GM18505 (cell line): ENCODE data around the gene SLC1A6.
"Not testable (repeated sequence)": the region's sequence is repeated elsewhere in the genome, so short reads cannot be mapped to it uniquely, and the experiment has no call there.

Source experiments
- ATAC-seq: cut with Tn5 transposase; IDR thresholded peaks from one replicate; pipeline ENCODE4 v1.9.1; 2021; ENCODE audit not compliant: unreplicated experiment
- POLR2A ChIP-seq: IDR thresholded peaks from 4 replicates; pipeline ENCODE4 v1.6.1; 2011; ENCODE audit warnings: borderline replicate concordance; ENCODE audit not compliant: insufficient read depth, insufficient read length; ENCODE audit errors: extremely low read depth

Gene SLC1A6

DNA sequence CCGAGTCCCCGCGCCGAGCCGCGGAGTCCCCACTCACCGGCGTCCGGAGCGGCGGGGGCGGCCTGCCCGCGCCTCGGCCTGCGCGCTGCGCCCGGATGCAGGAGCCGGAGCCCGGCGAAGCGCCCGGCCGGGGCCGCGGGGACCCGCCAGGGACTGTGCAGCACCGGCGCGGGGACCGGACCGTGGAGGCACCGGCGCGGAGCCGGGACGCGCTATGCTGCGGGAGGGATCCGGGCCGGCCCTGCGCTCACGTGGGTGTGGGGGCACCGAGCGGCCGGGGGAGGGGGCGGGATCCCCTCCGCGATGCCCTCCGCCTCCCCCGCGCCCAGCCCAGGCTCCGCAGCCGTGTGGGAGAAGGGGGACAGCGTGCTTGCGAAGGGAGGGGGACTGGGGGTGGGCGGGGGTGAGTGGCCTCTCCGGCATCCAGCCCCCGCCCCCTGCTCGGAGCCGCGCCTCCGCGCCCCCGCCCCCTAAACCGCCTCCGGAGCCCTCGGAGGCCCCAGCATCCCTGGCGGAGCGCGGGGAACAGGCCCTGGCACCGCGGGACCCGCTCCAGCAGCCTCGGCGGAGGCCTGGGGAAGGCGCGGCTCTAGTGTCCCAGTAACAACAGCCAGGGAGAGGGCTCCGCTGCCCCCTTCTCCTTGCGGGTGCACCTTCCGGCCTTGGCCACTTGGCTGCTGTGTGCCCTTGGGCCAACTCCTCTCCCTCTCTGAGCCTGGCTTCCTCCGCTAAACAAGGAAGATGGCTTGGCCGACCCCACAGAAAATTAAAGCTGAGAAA lies at the start of gene SLC1A6:
SLC1A6 (minus strand) TSS at position 389 of the 780 bp plus-strand sequence. CDS start 6,954 bp downstream, outside the sequence.
- ATAC-seq: no peak
- no peak for TF ChIP-seq POLR2A

DNA sequence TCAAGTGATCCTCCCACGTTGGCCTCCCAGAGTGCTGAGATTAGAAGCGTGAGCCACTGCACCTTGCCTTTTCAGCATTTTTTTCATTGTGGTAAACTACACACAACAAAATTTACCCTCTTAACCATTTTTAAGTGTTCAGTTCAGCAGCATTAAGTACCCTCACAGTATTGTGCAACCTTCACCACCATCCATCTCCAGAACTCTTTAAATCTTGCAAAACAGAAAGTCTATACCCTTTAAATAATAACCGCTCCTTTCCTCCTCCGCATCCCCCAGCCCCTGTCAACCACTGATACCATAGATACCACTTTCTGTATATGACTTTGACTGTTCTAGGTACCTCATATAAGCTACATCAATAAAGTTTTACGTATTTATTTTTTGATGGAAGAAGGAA lies 48.8 kb upstream of the SLC1A6 start:
- no peak for TF ChIP-seq POLR2A
- no peak for ATAC-seq

DNA sequence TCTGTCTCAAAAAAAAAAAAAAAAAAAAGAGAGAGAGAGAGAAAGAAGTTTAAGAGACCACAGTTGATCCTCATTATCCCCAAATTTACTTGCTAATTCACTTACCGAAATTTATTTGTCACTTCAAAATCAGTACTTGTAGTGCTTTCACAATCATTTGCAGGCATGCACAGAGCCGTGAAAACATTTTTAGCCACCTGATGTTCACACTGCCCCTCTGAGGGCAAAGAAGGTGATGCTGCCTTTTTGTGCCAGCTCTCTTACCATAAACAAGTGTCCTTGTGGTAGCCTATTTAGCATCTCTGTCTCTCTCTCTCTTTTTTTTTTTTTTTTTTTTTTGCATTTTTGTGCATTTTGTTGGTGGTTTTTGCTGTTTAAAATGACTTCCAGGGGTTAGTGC lies 45.6 kb upstream of the SLC1A6 start:
- ATAC-seq: no peak
- no peak for TF ChIP-seq POLR2A

DNA sequence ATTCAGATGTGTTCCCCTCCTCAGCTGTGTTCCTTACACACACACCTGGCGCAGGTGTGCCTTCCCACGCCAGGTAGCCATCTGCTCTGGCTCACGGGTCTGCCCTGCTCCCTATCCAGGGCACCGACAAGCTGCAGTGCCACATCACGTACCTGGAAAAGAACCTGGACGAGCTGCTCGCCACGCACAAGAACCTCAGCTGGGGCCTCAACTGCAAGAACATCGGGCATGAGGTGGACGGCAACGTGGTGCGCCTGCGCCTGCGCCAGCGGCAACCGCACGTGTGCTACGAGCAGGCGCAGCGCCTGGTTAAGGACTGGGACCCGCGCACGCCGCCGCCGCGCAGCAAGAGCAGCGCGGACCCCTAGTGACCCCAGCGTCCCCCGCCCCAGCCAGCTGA lies 43.1 kb upstream of the SLC1A6 start:
- ATAC-seq: no peak

DNA sequence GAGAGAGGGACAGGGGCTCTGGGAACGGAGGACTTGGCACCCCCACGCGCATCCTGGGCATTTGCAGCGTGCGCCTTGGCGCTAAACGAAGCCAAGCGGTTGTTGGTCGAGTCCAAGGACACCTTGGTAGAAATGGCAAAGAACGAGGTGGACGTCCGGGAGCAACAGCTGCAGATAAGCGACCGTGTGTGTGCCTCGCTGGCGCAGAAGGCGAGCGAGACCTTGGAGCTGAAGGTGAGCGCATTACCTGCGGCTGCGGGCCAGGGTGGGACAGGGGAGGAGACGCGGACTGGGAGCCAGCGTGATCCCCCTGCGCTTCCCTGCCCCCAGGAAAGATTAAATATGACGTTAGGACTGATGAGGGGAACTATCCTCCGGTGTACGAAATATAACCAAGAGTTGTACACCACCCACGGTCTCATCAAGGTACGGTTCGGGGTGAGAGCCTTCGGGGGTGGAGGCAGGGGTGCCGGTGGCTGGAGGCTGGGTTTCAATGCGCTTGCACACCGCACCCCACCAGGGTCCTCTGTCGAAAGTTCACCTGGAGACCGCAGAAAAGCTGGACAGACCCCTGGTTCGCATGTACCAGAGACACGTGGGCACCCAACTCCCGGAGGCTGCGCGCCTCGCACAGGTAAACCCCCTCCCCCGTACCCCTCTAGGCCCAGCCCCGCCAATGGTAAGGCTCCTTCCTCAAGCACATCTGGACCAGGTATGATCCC lies 41.8 kb upstream of the SLC1A6 start:
- no peak for ATAC-seq
- TF ChIP-seq POLR2A: no peak

More for the DNA sequence above, 43.1 kb upstream of the SLC1A6 start:
- no peak for TF ChIP-seq POLR2A

DNA sequence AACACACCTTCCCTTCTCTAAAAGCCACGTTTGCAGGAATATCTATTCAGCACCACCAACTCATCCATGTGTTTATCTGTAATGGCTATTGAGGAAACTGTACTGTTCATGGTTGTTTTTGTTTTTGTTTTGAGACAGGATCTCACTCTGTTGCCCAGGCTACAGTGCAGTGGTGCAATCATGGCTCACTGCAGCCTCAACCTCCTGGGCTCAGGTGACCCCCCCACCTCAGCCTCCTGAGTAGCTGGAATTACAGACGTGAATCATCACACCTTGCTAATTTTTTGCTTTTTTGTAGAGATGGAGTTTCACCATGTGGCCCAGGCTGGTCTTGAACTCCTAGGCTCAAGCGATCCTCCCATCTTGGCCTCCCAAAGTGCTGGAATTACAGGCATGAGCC lies 39.2 kb upstream of the SLC1A6 start:
- not testable (repeated sequence) for ATAC-seq

DNA sequence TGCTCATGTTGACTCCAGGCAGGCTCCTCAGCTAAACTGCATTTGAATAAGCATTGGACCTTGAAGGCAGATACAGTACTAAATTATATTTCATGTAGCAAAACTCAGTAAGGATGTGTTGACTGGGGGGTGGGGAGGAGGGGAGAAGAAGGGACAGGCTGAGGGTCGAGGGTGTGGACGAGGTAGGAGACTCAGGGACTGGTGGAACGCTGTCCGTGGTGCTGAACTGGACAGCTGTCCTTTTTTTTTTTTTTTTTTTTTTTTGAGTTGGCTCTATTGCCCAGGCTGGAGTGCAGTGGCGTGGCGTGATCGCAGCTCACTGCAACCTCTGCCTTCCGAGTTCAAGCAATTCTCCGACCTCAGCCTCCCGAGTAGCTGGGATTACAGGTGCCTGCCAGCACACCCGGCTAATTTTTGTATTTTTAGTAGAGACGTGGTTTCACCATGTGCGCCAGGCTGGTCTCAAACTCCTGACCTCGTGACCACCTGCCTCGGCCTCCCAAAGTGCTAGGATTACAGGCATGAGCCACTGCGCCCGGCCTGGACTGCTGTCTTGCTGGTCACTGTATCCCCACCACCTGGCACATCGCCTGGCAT lies 36.4 kb upstream of the SLC1A6 start:
- no peak for TF ChIP-seq POLR2A
- ATAC-seq: no peak

DNA sequence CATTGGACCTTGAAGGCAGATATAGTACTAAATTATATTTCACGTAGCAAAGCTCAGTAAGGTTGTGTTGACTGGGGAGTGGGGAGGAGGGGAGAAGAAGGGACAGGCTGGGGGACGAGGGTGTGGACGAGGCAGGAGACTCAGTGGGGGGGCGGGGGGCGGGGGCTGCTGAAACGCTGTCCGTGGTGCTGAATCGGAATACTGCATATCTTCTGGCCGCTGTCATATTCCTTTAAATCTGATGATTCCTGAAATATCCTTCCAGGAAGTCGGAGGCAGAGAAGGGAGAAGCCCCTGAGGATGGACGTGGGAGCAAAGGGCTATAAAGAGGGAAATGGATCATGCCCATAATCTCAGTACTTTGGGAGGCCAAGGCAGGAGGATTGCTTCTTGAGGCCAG lies 34.9 kb upstream of the SLC1A6 start:
- ATAC-seq: no peak
- TF ChIP-seq POLR2A: no peak

DNA sequence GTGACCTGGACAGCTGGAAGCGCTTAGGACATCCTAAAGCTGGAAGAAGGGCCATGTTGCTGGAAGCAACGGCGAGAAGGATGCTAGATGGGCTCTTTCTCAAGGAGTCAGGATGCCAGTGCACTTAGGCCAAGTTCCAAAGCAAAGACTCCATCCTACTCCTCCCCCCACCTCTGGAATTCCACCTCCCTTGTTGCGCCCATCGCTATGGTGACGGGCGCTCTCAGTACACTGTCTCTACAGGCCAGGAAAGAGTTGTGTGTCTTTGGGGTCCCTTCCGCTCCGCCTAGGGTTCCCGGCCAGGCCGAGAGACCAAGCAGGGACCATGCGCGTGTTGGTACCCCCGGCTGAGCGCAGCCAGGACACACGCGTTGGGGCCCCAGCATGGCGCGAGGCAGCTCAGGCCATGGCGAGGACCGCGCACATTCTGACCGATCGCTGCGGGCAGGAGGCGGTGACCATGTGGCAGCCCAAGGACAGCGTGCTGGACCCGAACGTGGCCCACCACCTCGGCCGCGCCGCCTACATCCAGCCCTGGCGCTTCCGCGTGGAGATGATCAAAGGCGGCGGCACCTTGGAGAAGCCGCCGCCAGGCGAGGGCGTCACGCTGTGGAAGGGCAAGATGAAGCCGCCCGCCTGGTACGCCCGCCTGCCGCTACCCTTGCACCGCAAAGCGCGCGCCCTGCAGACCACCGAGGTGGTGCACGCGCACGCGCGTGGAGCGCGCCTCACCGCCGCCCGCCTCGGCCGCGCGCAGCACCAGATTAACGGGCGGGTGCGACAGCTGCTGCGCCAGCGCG lies 31.0 kb upstream of the SLC1A6 start:
- no peak for ATAC-seq
- no peak for TF ChIP-seq POLR2A

DNA sequence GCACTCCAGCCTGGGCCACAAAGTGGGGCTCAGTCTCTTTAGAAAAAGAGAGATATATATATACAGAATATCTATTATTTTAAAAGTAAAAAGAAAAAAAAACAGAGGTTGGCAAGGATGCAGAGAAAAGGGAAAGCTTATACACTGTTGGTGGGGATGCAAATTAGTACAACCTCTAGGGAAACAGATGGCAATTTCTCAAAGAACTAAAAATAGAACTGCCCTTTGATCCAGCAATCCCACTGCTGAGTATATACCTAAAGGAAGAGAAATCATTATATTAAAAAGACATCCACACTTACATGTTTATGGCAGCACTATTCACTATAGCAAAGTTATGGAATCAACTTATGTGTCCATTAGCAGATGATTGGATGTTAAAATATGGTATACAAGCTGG lies 28.6 kb upstream of the SLC1A6 start:
- no peak for ATAC-seq
- TF ChIP-seq POLR2A: no peak

DNA sequence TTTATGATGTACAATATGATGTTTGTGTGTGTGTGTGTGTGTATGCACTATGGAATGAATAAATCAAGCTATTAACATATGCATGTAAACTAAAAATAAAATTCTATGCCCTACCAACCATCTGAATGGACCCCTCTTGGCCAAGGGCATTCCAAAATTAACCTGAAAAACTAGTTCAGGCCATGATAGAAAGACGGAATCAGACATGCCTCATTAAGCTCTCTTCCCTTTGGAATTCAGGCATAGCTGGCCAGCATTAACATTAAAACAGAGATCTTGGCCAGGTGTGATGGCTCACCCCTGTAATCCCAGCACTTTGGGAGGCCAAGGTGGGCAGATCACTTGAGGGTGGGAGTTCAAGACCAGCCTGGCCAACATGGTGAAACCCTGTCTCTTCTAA lies 18.3 kb upstream of the SLC1A6 start:
- no peak for TF ChIP-seq POLR2A
- no peak for ATAC-seq

DNA sequence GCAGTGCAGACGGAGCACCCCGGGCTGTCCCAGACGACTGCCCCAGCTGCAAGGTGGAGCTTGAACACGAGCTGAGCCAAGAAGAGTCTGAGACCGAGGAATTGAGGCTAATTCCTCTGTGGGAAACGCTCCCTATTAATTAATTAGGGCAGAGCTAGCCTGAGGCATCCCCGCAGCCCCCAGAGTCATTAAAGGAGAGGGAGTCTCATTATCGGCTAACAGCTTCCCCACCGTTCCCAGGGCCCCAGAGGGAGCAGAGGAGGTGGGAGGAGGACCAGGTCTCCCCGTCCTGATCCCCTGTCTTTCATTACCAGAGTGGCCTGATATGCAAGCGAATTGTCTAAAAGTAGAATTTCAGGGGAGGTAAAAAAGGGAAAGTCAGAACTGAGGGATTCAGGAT lies 13.1 kb upstream of the SLC1A6 start:
- no peak for ATAC-seq
- no peak for TF ChIP-seq POLR2A

DNA sequence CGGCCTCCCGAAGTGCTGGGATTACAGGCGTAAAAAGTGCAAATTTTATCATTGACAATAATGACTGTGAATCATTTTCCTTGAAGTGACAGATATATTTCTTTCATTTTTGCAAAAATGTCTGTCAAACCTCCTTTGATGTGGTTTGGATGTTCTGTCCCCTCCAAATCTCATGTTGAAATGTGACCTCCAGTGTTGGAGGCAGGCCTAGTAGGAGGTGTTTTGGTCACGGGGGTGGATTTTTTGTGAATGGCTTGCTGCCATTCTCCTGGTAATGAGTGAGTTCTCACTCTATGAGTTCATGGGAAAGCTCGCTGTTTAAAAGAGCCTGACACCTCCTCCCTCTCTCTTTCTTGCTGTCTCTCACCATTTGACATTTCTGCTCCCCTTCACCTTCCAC lies 5.5 kb upstream of the SLC1A6 start:
- TF ChIP-seq POLR2A: no peak

More for the DNA sequence above, 5.5 kb upstream of the SLC1A6 start:
- ATAC-seq: no peak
